ENCODE data around the gene PDZRN4. TPM values are rescaled to one million over a fixed set of nuclear protein-coding genes. Genes with fewer than 3 reads are reported as not detected.

The PDZRN4 gene
- total and polyA plus RNA-seq, 2 donors = 11.5 to 26.5 TPM

- no peaks in the 10 kb centered on the region for H3K36me3 ChIP-seq (ENCODE audit: insufficient read depth)
- no peaks in the 10 kb centered on the region for H3K4me1 ChIP-seq (ENCODE audit: insufficient read depth)
- no peak for DNase-seq (ENCODE audit: extremely low spot score)
- H3K4me3 ChIP-seq (ENCODE audit: low read depth, low read length) = no peak overlapping the region
- no peak overlapping the region for H3K27ac ChIP-seq (ENCODE audit: low read depth)
These were observed 254.8 kb downstream of the PDZRN4 start for GRCh38 chr12:41442896-41443295.

GRCh38 chr12:41443690-41444089 lies 255.6 kb downstream of the PDZRN4 start:
- no peak for DNase-seq (ENCODE audit: extremely low spot score)
- H3K4me1 ChIP-seq (ENCODE audit: insufficient read depth) = no peaks in the 10 kb centered on the region
- no peaks in the 10 kb centered on the region for H3K36me3 ChIP-seq (ENCODE audit: insufficient read depth)
- no peak overlapping the region for H3K27ac ChIP-seq (ENCODE audit: low read depth)
- WGBS = 37% methylated on average over 2 of the region's 2 CpGs
- H3K4me3 ChIP-seq (ENCODE audit: low read depth, low read length) = no peak overlapping the region

- WGBS = 60% methylated on average over 6 of the region's 6 CpGs
- Histone ChIP-seq H3K27ac (ENCODE audit: low read depth) (no peak overlapping the region), H3K36me3 (ENCODE audit: insufficient read depth) (no peaks in the 10 kb centered on the region), H3K4me3 (ENCODE audit: low read depth, low read length) (no peak overlapping the region), H3K4me1 (ENCODE audit: insufficient read depth) (no peaks in the 10 kb centered on the region)
- DNase-seq (ENCODE audit: extremely low spot score) = no peak
These were observed 264.8 kb downstream of the PDZRN4 start for GRCh38 chr12:41452838-41453407.

- DNase-seq (ENCODE audit: extremely low spot score) = no peak
- H3K4me1 ChIP-seq (ENCODE audit: insufficient read depth) = no peaks in the 10 kb centered on the region
- 95% methylated on average over 4 of the region's 4 CpGs for WGBS
- no peaks in the 10 kb centered on the region for H3K36me3 ChIP-seq (ENCODE audit: insufficient read depth)
- no peak overlapping the region for H3K27ac ChIP-seq (ENCODE audit: low read depth)
- no peak overlapping the region for H3K4me3 ChIP-seq (ENCODE audit: low read depth, low read length)
These were observed 265.3 kb downstream of the PDZRN4 start for GRCh38 chr12:41453409-41453808.

GRCh38 chr12:41459111-41459905 lies 271.2 kb downstream of the PDZRN4 start:
- Histone ChIP-seq H3K4me1 (ENCODE audit: insufficient read depth) (no peaks in the 10 kb centered on the region), H3K27ac (ENCODE audit: low read depth) (no peak overlapping the region), H3K36me3 (ENCODE audit: insufficient read depth) (no peaks in the 10 kb centered on the region), H3K4me3 (ENCODE audit: low read depth, low read length) (no peak overlapping the region)
- 40% methylated on average over 2 of the region's 2 CpGs for WGBS
- DNase-seq (ENCODE audit: extremely low spot score) = no peak

- WGBS = 88% methylated on average over 1 of the region's 1 CpG
- DNase-seq (ENCODE audit: extremely low spot score) = no peak
- H3K4me1 ChIP-seq (ENCODE audit: insufficient read depth) = no peaks in the 10 kb centered on the region
- H3K36me3 ChIP-seq (ENCODE audit: insufficient read depth) = no peaks in the 10 kb centered on the region
- H3K4me3 ChIP-seq (ENCODE audit: low read depth, low read length) = no peak overlapping the region
- no peak overlapping the region for H3K27ac ChIP-seq (ENCODE audit: low read depth)
These were observed 271.7 kb downstream of the PDZRN4 start for GRCh38 chr12:41459906-41460214.

GRCh38 chr12:41460906-41461305 lies 272.8 kb downstream of the PDZRN4 start:
- WGBS = 72% methylated on average over 3 of the region's 3 CpGs
- Histone ChIP-seq H3K36me3 (ENCODE audit: insufficient read depth) (no peaks in the 10 kb centered on the region), H3K4me3 (ENCODE audit: low read depth, low read length) (no peak overlapping the region), H3K27ac (ENCODE audit: low read depth) (no peak overlapping the region), H3K4me1 (ENCODE audit: insufficient read depth) (no peaks in the 10 kb centered on the region)
- DNase-seq (ENCODE audit: extremely low spot score) = no peak

GRCh38 chr12:41462312-41462711 lies 274.2 kb downstream of the PDZRN4 start:
- DNase-seq (ENCODE audit: extremely low spot score) = no peak
- no peaks in the 10 kb centered on the region for H3K36me3 ChIP-seq (ENCODE audit: insufficient read depth)
- no peak overlapping the region for H3K27ac ChIP-seq (ENCODE audit: low read depth)
- H3K4me3 ChIP-seq (ENCODE audit: low read depth, low read length) = no peak overlapping the region
- no peaks in the 10 kb centered on the region for H3K4me1 ChIP-seq (ENCODE audit: insufficient read depth)

GRCh38 chr12:41465526-41465925 lies 277.4 kb downstream of the PDZRN4 start:
- 34% methylated on average over 1 of the region's 1 CpG for WGBS
- Histone ChIP-seq H3K4me3 (ENCODE audit: low read depth, low read length) (no peak overlapping the region), H3K36me3 (ENCODE audit: insufficient read depth) (no peaks in the 10 kb centered on the region), H3K4me1 (ENCODE audit: insufficient read depth) (no peaks in the 10 kb centered on the region), H3K27ac (ENCODE audit: low read depth) (no peak overlapping the region)
- DNase-seq (ENCODE audit: extremely low spot score) = no peak

GRCh38 chr12:41466300-41466699 lies 278.2 kb downstream of the PDZRN4 start:
- WGBS = 76% methylated on average over 4 of the region's 4 CpGs
- Histone ChIP-seq H3K36me3 (ENCODE audit: insufficient read depth) (no peaks in the 10 kb centered on the region), H3K4me3 (ENCODE audit: low read depth, low read length) (no peak overlapping the region), H3K27ac (ENCODE audit: low read depth) (no peak overlapping the region), H3K4me1 (ENCODE audit: insufficient read depth) (no peaks in the 10 kb centered on the region)
- no peak for DNase-seq (ENCODE audit: extremely low spot score)

- H3K4me3 ChIP-seq (ENCODE audit: low read depth, low read length) = no peak overlapping the region
- DNase-seq (ENCODE audit: extremely low spot score) = no peak
- H3K36me3 ChIP-seq (ENCODE audit: insufficient read depth) = no peaks in the 10 kb centered on the region
- H3K4me1 ChIP-seq (ENCODE audit: insufficient read depth) = no peaks in the 10 kb centered on the region
- WGBS = 90% methylated on average over 5 of the region's 5 CpGs
- no peak overlapping the region for H3K27ac ChIP-seq (ENCODE audit: low read depth)
These were observed 278.7 kb downstream of the PDZRN4 start for GRCh38 chr12:41466802-41467201.

- no peak for DNase-seq (ENCODE audit: extremely low spot score)
- 91% methylated on average over 1 of the region's 1 CpG for WGBS
- H3K27ac ChIP-seq (ENCODE audit: low read depth) = no peak overlapping the region
- no peaks in the 10 kb centered on the region for H3K36me3 ChIP-seq (ENCODE audit: insufficient read depth)
- no peaks in the 10 kb centered on the region for H3K4me1 ChIP-seq (ENCODE audit: insufficient read depth)
- H3K4me3 ChIP-seq (ENCODE audit: low read depth, low read length) = no peak overlapping the region
These were observed 279.6 kb downstream of the PDZRN4 start for GRCh38 chr12:41467591-41468325.

- Histone ChIP-seq H3K36me3 (ENCODE audit: insufficient read depth) (no peaks in the 10 kb centered on the region), H3K27ac (ENCODE audit: low read depth) (no peak overlapping the region), H3K4me3 (ENCODE audit: low read depth, low read length) (no peak overlapping the region), H3K4me1 (ENCODE audit: insufficient read depth) (no peaks in the 10 kb centered on the region)
- DNase-seq (ENCODE audit: extremely low spot score) = no peak
- 94% methylated on average over 3 of the region's 3 CpGs for WGBS
These were observed 280.2 kb downstream of the PDZRN4 start for GRCh38 chr12:41468341-41468740.

- no peak for DNase-seq (ENCODE audit: extremely low spot score)
- no peak overlapping the region for H3K27ac ChIP-seq (ENCODE audit: low read depth)
- H3K36me3 ChIP-seq (ENCODE audit: insufficient read depth) = no peaks in the 10 kb centered on the region
- no peak overlapping the region for H3K4me3 ChIP-seq (ENCODE audit: low read depth, low read length)
- no peaks in the 10 kb centered on the region for H3K4me1 ChIP-seq (ENCODE audit: insufficient read depth)
- WGBS = 75% methylated on average over 7 of the region's 7 CpGs
These were observed 280.6 kb downstream of the PDZRN4 start for GRCh38 chr12:41468756-41469155.

Data from urinary bladder (tissue), 4 donors.